GM04503 (cell line): Measurements from ENCODE around the gene AUNIP.

Experiments used
- DNase-seq: peaks from one replicate; pipeline ENCODE4 v3.0.0-alpha.2; 2012; ENCODE audit warnings: low read depth

The AUNIP gene

GRCh38 chr1:25828491-25828890 is 30.8 kb downstream of the AUNIP start:
- DNase-seq: no peak

- no peak for DNase-seq
Measured at GRCh38 chr1:25826571-25826970, 32.7 kb downstream of the AUNIP start.

- DNase-seq: no peak
Measured at GRCh38 chr1:25825605-25826004, 33.7 kb downstream of the AUNIP start.

DNA sequence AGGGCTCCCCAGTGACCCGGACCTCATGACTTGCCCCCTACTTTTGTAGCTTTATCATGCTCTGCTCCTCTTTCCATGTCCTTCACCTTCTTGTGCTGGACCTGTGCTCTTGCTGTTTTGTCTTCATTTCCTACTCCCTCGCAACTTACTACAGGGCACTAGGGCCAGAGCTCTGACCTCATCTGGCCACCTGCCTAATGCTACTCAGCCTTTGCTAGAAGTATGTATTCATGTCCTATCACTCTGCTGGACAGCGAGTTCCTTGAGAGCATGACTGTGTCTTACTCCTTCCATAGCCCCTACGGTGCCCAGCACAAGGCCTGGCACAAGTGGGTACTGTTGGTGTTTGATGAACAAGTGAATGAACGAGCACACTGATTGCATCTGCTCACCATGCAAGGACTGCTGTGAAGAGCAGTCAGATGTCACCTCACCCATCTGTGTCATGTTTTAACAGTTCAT is 37.6 kb downstream of the AUNIP start:
- DNase-seq: peak; percentile 33

GRCh38 chr1:25821112-25821476 is 38.2 kb downstream of the AUNIP start:
- DNase-seq: no peak

DNA sequence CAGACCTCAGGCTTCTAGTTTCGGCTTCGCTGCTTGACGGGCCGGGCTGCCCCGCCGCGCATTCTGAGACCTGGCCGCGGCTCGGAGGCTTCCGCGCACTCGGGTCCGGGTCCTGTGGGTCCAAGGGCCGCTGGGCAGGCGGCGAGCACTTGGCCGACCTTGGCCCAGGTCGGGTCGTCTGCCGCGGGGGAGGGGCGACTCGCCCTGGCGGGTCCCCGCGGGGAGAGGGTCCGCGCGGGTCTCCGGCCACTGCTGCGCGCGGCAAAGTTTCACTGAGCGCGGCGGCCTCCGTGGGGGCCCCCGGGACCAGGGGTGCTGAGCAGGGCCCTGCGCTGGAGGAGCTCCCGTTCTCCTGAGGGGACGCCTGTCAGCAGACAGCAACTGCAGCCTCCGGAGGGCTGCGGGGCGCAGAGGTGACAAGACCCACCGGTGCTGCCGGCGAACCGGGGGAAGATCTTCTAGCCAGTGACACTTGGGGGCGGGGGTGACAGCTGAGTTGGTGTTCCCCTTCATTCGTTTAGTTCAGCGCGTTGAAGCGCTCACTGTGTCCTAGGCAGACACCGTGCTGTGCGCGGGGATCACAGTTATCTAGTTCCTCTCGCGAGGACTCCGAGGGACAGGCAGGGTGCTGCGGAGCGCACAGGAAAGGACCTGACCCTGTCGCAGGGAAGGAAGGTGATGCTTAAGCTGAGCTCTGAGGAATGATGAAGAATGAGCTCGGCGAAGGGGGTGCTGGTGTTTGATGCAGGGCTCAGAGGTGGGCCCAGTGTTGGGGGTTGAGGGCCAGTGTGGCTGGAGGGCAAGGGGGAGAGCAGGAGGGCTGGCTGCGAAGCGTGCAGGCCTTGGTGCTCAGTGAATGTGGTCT is 38.8 kb downstream of the AUNIP start:
- DNase-seq: peak; percentile 29

DNA sequence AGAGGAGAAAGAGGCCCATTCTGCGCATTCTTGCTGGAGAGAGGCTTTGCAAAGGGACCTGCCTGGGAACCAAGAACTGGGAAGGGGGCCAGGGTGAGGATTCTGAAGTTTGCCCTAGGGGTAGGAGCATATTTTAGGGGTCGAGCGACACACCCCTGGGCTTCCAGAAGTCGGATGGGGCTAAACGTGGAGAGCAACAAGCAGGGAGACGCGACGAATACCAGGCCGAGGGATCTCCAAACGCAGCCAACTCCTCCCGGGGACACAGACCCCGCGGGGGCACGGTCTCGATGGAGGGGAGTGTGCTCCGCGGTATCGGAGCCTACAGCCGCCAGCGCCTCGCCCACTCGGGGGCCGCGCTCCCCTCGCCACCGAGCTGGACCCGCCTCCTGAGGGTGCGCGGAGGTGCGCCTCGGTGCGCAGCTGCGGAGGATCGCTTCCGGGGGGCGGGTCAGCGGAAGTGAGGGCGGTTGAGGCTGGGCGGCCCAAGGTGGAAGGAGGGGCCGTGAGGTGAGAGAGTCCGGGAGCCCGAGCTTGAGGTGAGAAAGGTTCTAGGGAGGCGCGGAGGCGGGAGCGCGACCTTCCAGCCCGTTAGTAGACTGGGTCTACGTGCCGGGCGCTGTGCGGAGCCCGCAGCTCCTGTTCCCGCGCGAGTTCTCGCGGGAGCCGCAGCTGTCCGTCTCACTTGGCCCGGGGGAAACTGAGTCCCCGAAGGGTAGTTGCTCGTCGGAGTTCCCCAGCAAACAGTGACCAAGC is 39.6 kb downstream of the AUNIP start, which contains the start of gene MTFR1L:
Gene MTFR1L (plus strand): TSS at position 464 of the 756 bp plus-strand sequence. CDS start 3,151 bp downstream, outside the sequence.
- DNase-seq: peak; percentile 29

- DNase-seq: no peak
Measured at GRCh38 chr1:25818569-25818968, 40.7 kb downstream of the AUNIP start.

GRCh38 chr1:25817840-25818501 is 41.3 kb downstream of the AUNIP start:
- no peak for DNase-seq

- DNase-seq: no peak
Measured at GRCh38 chr1:25816112-25816718, 43.0 kb downstream of the AUNIP start.

- DNase-seq: no peak
Measured at GRCh38 chr1:25815208-25816111, 43.8 kb downstream of the AUNIP start.

DNA sequence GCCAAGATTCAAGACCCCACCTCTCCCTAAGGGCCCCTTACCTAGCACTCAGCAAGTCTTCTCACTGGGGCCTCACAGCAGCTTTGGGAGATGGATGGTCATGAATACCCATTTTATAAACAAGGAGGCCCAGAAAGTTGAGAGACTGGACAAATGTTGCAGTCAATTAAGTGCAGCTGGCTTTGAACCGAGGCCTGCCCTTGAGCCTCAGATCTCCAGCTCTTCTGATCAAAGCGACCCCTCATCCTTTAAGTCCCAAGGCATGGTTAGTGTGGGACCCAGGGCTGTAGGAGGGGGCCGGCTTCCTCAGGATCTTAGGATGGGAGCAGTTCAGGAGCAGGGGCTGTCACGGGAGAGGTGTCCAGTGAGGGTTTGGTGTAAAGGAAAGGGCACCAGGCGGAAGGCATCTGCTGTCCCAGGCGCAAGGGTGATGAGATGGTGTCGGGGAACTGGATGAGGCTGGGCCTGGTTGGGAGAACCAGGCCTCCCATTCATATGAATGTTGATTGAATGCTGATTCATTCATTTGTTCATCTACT is 44.6 kb downstream of the AUNIP start:
- DNase-seq: no peak

- DNase-seq: no peak
Measured at GRCh38 chr1:25813734-25814471, 45.4 kb downstream of the AUNIP start.

DNA sequence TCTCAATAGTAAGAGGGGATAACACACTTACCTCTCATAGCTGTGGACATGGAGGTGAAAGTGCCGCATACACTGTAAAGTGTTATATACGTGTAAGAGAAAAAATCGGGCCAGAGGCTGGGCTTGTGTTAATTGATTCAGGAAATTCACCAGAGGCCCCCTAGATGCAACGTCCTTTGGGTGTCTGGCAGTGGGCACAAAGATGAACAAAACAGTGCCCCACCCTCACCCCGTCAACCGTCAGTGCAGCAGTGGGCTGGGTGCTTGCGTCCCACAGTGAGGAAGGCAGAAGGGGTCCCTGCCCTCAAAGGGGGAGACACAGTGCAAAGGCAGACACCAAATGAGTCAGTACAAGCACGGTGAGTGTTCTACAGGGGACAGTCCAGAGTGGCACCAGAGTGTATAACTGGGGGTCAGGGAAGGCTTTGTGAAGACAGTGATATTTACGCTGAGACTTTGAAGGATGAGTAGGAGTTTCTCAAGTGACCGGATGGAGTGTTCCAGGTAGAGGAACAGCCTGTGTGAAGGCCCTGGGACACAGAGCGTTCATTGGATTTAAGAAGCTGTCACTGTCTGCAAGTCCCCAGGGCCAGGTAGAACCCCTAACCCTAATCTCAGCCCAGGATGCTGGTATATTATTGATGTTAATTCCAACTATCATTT is 46.1 kb downstream of the AUNIP start:
- no peak for DNase-seq

DNA sequence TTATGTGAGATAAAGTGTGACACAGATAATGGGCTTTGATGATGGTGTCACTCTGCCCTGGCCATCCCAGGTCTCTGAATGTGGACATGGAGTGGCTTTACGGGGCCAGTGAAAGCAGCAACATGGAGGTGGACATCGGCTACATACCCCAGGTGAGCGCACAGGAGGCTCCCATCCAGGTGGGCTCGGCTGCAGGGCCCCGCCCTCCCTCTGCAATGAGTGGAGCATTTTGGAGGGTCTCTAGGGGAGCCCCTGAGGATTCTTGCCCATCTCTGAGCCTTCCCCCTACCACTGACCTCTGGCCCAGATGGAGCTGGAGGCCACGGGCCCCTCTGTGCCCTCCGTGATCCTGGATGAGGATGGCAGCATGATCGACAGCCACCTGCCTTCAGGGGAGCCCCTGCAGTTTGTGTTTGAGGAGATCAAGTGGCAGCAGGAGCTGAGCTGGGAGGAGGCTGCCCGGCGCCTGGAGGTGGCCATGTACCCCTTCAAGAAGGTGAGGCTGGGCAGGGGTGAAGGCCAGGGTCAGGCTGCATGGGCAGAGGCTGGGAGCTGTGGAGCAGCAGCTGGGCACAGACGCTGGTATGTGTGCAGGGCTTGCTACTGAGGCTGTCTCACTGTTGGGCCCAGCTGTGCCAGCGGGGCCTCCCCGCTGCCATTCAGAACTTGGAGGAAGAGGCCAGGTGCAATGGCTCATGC is 47.7 kb downstream of the AUNIP start:
- DNase-seq: no peak

DNA sequence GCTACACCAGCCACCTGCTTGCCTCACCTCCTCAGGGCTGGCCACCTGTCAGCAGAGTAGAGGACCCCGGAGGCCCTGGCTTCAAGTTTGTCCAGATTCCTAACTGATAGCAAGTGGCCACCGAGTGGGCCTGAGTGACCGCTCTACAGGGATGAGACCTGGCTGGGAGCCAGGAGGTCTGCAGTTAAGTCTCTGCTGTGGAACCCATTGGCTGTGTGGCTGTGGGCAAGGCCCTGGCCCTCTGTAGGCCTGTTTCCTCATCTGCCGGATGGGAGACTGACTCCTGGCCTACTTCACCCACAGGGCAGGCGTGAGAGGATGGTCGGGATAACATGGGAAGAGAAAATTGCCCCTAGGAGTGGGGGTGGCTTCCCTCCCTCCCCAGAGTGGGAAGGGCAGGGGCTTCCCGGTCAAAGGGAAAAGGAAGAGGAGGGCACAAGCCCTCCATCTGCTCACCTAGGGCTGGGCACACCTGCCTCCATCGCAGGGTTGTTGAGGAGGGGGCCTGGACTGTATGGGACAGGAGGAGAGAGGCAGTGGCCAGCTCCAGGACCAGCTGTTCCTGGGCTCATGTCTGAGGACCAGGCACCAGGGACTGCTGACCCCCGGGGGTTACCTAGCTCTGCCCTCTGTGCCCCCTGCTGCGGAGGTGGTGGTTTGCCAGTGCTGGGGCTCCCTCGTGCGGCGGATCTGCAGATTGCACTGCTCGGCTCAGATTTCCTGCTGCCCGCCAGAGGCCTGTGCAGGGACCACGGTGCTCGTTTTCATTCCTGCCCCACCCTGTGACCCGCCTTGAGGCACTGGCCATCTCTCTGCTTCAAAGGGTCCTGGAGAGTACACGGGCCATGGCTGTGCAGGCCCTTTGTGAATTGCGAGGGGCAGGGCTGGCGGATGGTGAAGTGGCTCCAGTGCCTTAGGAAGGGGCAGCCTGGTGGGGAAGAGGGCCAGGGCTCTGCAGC is 48.6 kb downstream of the AUNIP start:
- DNase-seq: no peak

DNA sequence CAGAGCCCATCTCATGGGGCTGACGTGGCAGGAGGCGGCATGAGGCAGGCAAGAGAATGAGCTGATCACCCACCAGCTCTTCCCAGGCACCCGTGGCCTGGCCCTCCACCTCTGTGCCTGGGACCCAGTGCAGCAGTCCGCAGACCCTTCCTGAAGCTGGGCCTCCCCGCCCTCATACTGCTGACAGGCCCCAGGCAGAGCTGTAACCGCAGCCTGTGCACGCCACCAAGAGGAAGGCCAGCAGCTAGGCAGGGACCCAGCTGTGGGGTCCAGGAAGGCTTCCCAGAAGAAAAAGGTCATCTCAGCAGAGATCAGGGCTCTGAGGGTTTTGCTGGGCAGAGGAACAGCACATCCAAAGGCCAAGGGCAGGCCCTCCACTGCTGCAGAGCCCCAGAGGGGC is 49.3 kb downstream of the AUNIP start:
- DNase-seq: no peak
